ENCODE data around the gene IL21R.
"Not testable (repeated sequence)": the region's sequence is repeated elsewhere in the genome, so short reads cannot be mapped to it uniquely, and the experiment has no call there.

IL21R gene

GRCh38 chr16:27374804-27375425 is 27.1 kb upstream of the IL21R start:
- DNase-seq (ENCODE audit: low read depth), result peak; percentile 31

- no peak for DNase-seq (ENCODE audit: low read depth)
These were observed 24.1 kb upstream of the IL21R start for GRCh38 chr16:27377666-27378485.

- DNase-seq (ENCODE audit: low read depth), result no peak
These were observed 23.0 kb upstream of the IL21R start for GRCh38 chr16:27378871-27379481.

GRCh38 chr16:27379919-27380318 is 22.1 kb upstream of the IL21R start:
- no peak for DNase-seq (ENCODE audit: low read depth)

- no peak for DNase-seq (ENCODE audit: low read depth)
These were observed 20.7 kb upstream of the IL21R start for GRCh38 chr16:27381236-27381635.

- no peak for DNase-seq (ENCODE audit: low read depth)
These were observed 19.8 kb upstream of the IL21R start for GRCh38 chr16:27381974-27382855.

GRCh38 chr16:27383556-27384243 is 18.3 kb upstream of the IL21R start:
- no peak for DNase-seq (ENCODE audit: low read depth)

GRCh38 chr16:27384425-27384824 is 17.5 kb upstream of the IL21R start:
- DNase-seq (ENCODE audit: low read depth), result no peak

GRCh38 chr16:27385398-27385797 is 16.6 kb upstream of the IL21R start:
- no peak for DNase-seq (ENCODE audit: low read depth)

- no peak for DNase-seq (ENCODE audit: low read depth)
These were observed 15.3 kb upstream of the IL21R start for GRCh38 chr16:27386674-27387073.

- DNase-seq (ENCODE audit: low read depth), result no peak
These were observed 14.2 kb upstream of the IL21R start for GRCh38 chr16:27387724-27388123.

GRCh38 chr16:27389272-27389961 is 12.6 kb upstream of the IL21R start:
- no peak for DNase-seq (ENCODE audit: low read depth)

- no peak for DNase-seq (ENCODE audit: low read depth)
These were observed 11.8 kb upstream of the IL21R start for GRCh38 chr16:27390151-27390550.

GRCh38 chr16:27392671-27393070 is 9.3 kb upstream of the IL21R start:
- no peak for DNase-seq (ENCODE audit: low read depth)

GRCh38 chr16:27394516-27394915 is 7.5 kb upstream of the IL21R start:
- DNase-seq (ENCODE audit: low read depth), result no peak

GRCh38 chr16:27398341-27398893 is 3.6 kb upstream of the IL21R start:
- DNase-seq (ENCODE audit: low read depth), result not testable (repeated sequence)

GRCh38 chr16:27398894-27399853 is 2.8 kb upstream of the IL21R start:
- DNase-seq (ENCODE audit: low read depth), result no peak

- no peak for DNase-seq (ENCODE audit: low read depth)
These were observed 2.0 kb upstream of the IL21R start for GRCh38 chr16:27399969-27400368.

Data from activated T-cell treated with anti-CD3 and anti-CD28 coated beads for 1 hour (primary cell).